GM12878 (cell line): ENCODE measurements around the gene UBASH3A. TPM values are rescaled to one million over a fixed set of nuclear protein-coding genes. Genes with fewer than 3 reads are reported as not detected.

Source experiments
- ATAC-seq: fragments of 200-7000 bp; cut with Tn5 transposase; 3 replicates; pipeline ENCODE4 v1.9.1; 2020; ENCODE audit warnings: mild to moderate bottlenecking, moderate library complexity
- BruUV-seq: library from RNA; stranded (reverse); fragments of 400-500 nt; replicated peaks from 2 replicates; lab custom pipeline; 2021; lab: Mats Ljungman, UMichigan
- CTCF ChIA-PET: fragments of 300-600 bp; sonication (Branson Sonifier 250); formaldehyde crosslinking; extraction: SDS; loops from one replicate; lab custom pipeline; 2021; ENCODE audit warnings: inconsistent platforms; lab: Yijun Ruan, JAX
- POLR2A ChIA-PET: fragments of 350-600 bp; formaldehyde crosslinking; extraction: SDS; loops from one replicate; lab custom pipeline; 2021; ENCODE audit warnings: inconsistent platforms; lab: Charles Lee
- RAD21 ChIA-PET: fragments of 300-600 bp; sonication (Branson Sonifier 250); formaldehyde crosslinking; loops from one replicate; lab custom pipeline; 2023; ENCODE audit warnings: antibody characterized with exemption; ENCODE audit not compliant: unreplicated experiment; lab: Charles Lee
- SMC1A ChIA-PET: fragments of 300-600 bp; sonication (Branson Sonifier 250); formaldehyde crosslinking; loops from one replicate; lab custom pipeline; 2023; ENCODE audit not compliant: unreplicated experiment, uncharacterized antibody; lab: Charles Lee
- DNase-seq: peaks from one replicate; pipeline ENCODE4 v3.0.0-alpha.2; 2011; ENCODE audit warnings: low read depth, low spot score
- FAIRE-seq: peaks from 3 replicates; lab custom pipeline; 2011; peaks lifted over from hg19 to GRCh38; lab: Jason Lieb, UNC
- H2AFZ ChIP-seq: 2 replicates; pipeline ENCODE4 v1.6.0; 2011; ENCODE audit warnings: low read depth, low read length, control low read depth; ENCODE audit not compliant: control insufficient read depth
- H3K27ac ChIP-seq: 2 replicates; pipeline ENCODE4 v1.5.1; 2011; ENCODE audit warnings: control low read depth; ENCODE audit not compliant: control insufficient read depth, insufficient read depth
- H3K27me3 ChIP-seq, 2 experiments: replicated peaks in 1 of 2; 2 replicates each; pipeline versions ENCODE4 v1.6.0 to v1.6.1; 2011; ENCODE audit warnings: low read length in 1 of 2; ENCODE audit not compliant: control insufficient read depth in 2 of 2, insufficient read depth in 2 of 2
- H3K36me3 ChIP-seq, 2 experiments: 2 replicates each; pipeline ENCODE4 v1.5.1; 2011; ENCODE audit warnings: low read length in 1 of 2; ENCODE audit not compliant: control insufficient read depth in 2 of 2, insufficient read depth in 2 of 2
- H3K4me1 ChIP-seq: 2 replicates; pipeline ENCODE4 v1.6.1; 2011; ENCODE audit warnings: mild to moderate bottlenecking, low read length, moderate library complexity, mixed read lengths; ENCODE audit not compliant: control insufficient read depth, insufficient read depth
- H3K4me2 ChIP-seq: 2 replicates; pipeline ENCODE4 v1.6.0; 2011; ENCODE audit warnings: control low read depth; ENCODE audit not compliant: control insufficient read depth, insufficient read depth
- H3K4me3 ChIP-seq: fragments of 200-600 bp; sonication (generic); 2 replicates; pipeline ENCODE4 v1.5.1; 2016
- H3K79me2 ChIP-seq: 2 replicates; pipeline ENCODE4 v1.6.0; 2011; ENCODE audit warnings: low read length; ENCODE audit not compliant: control insufficient read depth, insufficient read depth
- H3K9ac ChIP-seq: 2 replicates; pipeline ENCODE4 v1.8.0; 2011; ENCODE audit warnings: low read length, control low read depth, mixed read lengths; ENCODE audit not compliant: control insufficient read depth, insufficient read depth
- H3K9me3 ChIP-seq: replicated peaks from 3 replicates; pipeline ENCODE4 v1.5.1; 2011; ENCODE audit warnings: mild to moderate bottlenecking, low read length; ENCODE audit not compliant: control insufficient read depth, insufficient read depth
- H4K20me1 ChIP-seq: 2 replicates; pipeline ENCODE4 v1.6.0; 2011; ENCODE audit not compliant: control insufficient read depth, insufficient read depth
- HDGF ChIP-seq: fragments of 450-650 bp; IDR thresholded peaks from 2 replicates; pipeline ENCODE4 v1.6.1; 2016; ENCODE audit warnings: antibody characterized with exemption
- IKZF1 ChIP-seq: fragments of 450-650 bp; conservative IDR thresholded peaks from 2 replicates; pipeline ENCODE4 v1.6.1; 2017; ENCODE audit warnings: antibody characterized with exemption, mild to moderate bottlenecking
- LARP7 ChIP-seq: fragments of 450-650 bp; IDR thresholded peaks from 2 replicates; pipeline ENCODE4 v1.6.1; 2017; ENCODE audit warnings: mild to moderate bottlenecking
- MTA3 ChIP-seq: IDR thresholded peaks from 2 replicates; pipeline ENCODE4 v1.6.1; 2012; ENCODE audit warnings: low read length, inconsistent platforms, borderline replicate concordance
- NFXL1 ChIP-seq: fragments of 450-650 bp; IDR thresholded peaks from 2 replicates; pipeline ENCODE4 v1.6.1; 2017; ENCODE audit warnings: antibody characterized with exemption, mild to moderate bottlenecking, borderline replicate concordance
- PAX8 ChIP-seq: fragments of 450-650 bp; IDR thresholded peaks from 2 replicates; pipeline ENCODE4 v1.6.1; 2017; ENCODE audit warnings: mild to moderate bottlenecking, moderate library complexity
- RB1 ChIP-seq: fragments of 450-650 bp; formaldehyde crosslinking; IDR thresholded peaks from 2 replicates; pipeline ENCODE4 v1.6.1; 2017; ENCODE audit warnings: mild to moderate bottlenecking, borderline replicate concordance
- RBBP5 ChIP-seq: fragments of 200-600 bp; sonication (generic); conservative IDR thresholded peaks from 2 replicates; pipeline ENCODE4 v1.6.1; 2016
- RFX5 ChIP-seq: IDR thresholded peaks from 2 replicates; pipeline ENCODE4 v1.6.1; 2011; ENCODE audit warnings: low read depth, low read length, improper control_type of control experiment
- SREBF1 ChIP-seq: IDR thresholded peaks from 2 replicates; pipeline ENCODE4 v1.6.1; 2012; ENCODE audit warnings: mild to moderate bottlenecking, low read length
- SUPT20H ChIP-seq: IDR thresholded peaks from 2 replicates; pipeline ENCODE4 v1.6.1; 2011; ENCODE audit warnings: low read depth, mild to moderate bottlenecking, low read length, moderate library complexity, borderline replicate concordance; ENCODE audit not compliant: control insufficient read depth
- TCF12 ChIP-seq: IDR thresholded peaks from 2 replicates; pipeline ENCODE4 v1.6.1; 2011; ENCODE audit warnings: low read depth, mild to moderate bottlenecking, low read length
- ZBED1 ChIP-seq: IDR thresholded peaks from 2 replicates; pipeline ENCODE4 v1.6.1; 2016; ENCODE audit warnings: borderline replicate concordance
- WGBS: methylation state at CpG from one replicate; pipeline ENCODE4 v1.1.6; 2016; ENCODE audit warnings: low lambda C conversion rate; ENCODE audit not compliant: insufficient replicate concordance, insufficient coverage; ENCODE audit errors: missing lambda C conversion rate; 5-methylcytosine and 5-hydroxymethylcytosine counted together
- in situ Hi-C: fragments of 300-500 bp; cut with MboI; formaldehyde crosslinking; loops from 9 replicates; pipeline ENCODE4 v1.14.3; 2018; ENCODE audit warnings: mixed read lengths
- intact Hi-C: fragments of 100-400 bp; cut with micrococcal nuclease; formaldehyde crosslinking; loops from one replicate; pipeline ENCODE4 v1.14.2; 2022; ENCODE audit not compliant: unreplicated experiment
- polyA plus RNA-seq, 11 experiments: library from polyadenylated mRNA; depleted of rRNA in 4 of 11; unstranded in 6 of 11; stranded (reverse) in 5 of 11; fragments of >200 nt; fragmentation: Nextera tagmentation in 4 of 11; fragmentation: Illumina TruSeq in 1 of 11; extraction: Ambion mirVana in 4 of 11; extraction: Trizol in 1 of 11; gene quantifications; 1 replicate in 1 of 11; 2 replicates in 10 of 11; pipeline versions ENCODE4 v1.2.1 to v1.2.3, GENCODE V29; 2011 to 2016; ENCODE audit warnings: inconsistent platforms in 2 of 11, missing spikeins in 2 of 11, low read depth in 1 of 11
- total RNA-seq, 4 experiments: library from RNA; depleted of rRNA in 3 of 4; stranded (reverse); fragments of >200 nt in 3 of 4; fragmentation: Illumina TruSeq in 1 of 4; extraction: Trizol in 1 of 4; gene quantifications; 2 replicates each; pipeline versions ENCODE4 v1.2.1 to v1.2.3, GENCODE V29; 2013 to 2021
- TF ChIP-seq, protein P1 (sequence below): IDR thresholded peaks from 2 replicates; pipeline ENCODE4 v1.6.1; 2012; ENCODE audit warnings: low read depth, low read length, improper control_type of control experiment
- TF ChIP-seq, protein P2 (sequence below): IDR thresholded peaks from 2 replicates; pipeline ENCODE4 v1.6.1; 2012; ENCODE audit warnings: improper control_type of control experiment, low read depth, low read length; ENCODE audit not compliant: insufficient replicate concordance
- TF ChIP-seq, protein P3 (sequence below): IDR thresholded peaks from 2 replicates; pipeline ENCODE4 v1.6.1; 2011; ENCODE audit warnings: borderline replicate concordance, low read depth, mild to moderate bottlenecking, moderate library complexity, low read length; ENCODE audit not compliant: insufficient read depth, poor library complexity, severe bottlenecking

UBASH3A gene
- total and polyA plus RNA-seq, 10 of the 15 experiments (the other 5 are each of a cell fraction or from before 2014, with no cell fraction given), result 0.04 to 0.39 (median 0.23) TPM; not detected in 1

DNA sequence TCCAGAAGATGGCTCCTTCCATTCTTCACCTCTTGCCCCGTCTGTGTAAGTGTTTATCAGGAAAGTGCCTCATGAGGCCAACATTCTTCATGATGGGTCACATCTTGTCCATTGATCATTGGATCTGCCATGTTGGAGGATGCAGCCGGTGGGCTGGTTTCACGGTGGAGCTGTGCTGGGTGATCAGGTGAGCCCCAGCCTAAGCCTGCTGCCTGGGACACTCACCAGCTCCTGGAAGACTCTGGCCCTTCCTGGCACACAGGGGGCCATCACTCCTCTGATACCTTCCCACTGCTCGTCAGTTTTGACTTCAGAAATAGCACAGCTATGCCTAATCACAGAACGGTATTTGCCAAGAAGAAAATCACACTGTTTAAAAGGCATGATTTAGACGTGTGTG is 38.3 kb downstream of the UBASH3A start (continued):
- TF ChIP-seq, protein P1, sequence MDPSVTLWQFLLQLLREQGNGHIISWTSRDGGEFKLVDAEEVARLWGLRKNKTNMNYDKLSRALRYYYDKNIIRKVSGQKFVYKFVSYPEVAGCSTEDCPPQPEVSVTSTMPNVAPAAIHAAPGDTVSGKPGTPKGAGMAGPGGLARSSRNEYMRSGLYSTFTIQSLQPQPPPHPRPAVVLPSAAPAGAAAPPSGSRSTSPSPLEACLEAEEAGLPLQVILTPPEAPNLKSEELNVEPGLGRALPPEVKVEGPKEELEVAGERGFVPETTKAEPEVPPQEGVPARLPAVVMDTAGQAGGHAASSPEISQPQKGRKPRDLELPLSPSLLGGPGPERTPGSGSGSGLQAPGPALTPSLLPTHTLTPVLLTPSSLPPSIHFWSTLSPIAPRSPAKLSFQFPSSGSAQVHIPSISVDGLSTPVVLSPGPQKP, result no peak
- no peak for TF ChIP-seq RB1
- no peak for TF ChIP-seq HDGF
- no peak for TF ChIP-seq SUPT20H
- no peak for TF ChIP-seq ZBED1
- no peak for TF ChIP-seq NFXL1
- TF ChIP-seq RBBP5, result no peak

DNA sequence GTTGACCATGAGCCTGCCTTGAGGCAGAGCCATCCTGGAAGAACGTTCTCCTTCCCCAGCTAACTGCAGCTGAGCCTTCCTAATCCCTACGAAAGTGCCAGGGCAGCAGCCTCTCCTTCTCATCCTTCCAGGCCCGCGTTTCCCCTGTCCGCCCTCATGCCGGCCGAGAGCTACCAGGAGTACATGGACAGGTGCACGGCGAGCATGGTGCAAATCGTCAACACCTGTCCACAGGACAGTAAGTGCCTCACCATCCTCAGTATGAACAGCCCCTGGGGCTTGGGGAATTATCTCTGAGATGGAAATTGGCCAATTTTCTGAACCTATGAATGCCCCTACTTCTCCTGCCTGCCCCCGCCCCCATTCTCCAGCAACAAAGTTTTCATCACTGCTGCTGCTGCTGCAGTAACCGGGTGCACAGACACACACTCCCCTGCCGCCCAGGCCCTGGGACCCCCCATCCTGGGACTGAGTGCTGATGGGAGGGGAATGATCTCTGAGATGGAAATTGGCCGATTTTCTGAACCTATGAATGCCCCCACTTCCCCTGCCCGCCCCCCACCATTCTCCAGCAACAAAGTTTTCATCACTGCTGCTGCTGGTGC is 39.6 kb downstream of the UBASH3A start:
- no peaks in the 10 kb centered on the region; the same call in 2 of the 3 replicates for H3K9me3 ChIP-seq
- no peaks in the 10 kb centered on the region for H3K36me3 ChIP-seq
- no peak for FAIRE-seq
- no peaks in the 10 kb centered on the region for H3K79me2 ChIP-seq
- CTCF ChIA-PET, result interaction anchor here (0.8 to 1.8 kb wide), 3 partner anchors 22 to 106 kb away, joined by 3 to 6 read pairs (median 3); no protein-coding TSS in a partner anchor
- in situ Hi-C loops (no loop called here), intact Hi-C loops (loop anchor here (5.0 kb wide), 1 partner anchor 66 kb away; no protein-coding TSS in a partner anchor)
- H3K4me1 ChIP-seq, result peaks cover 24% of the 10 kb centered on the region
- no peak for ATAC-seq
- H3K4me3 ChIP-seq, result no peak overlapping the region
- SMC1A ChIA-PET, result interaction anchor here (0.9 to 2.3 kb wide), 3 partner anchors 23 to 106 kb away, joined by 3 to 14 read pairs (median 3); no protein-coding TSS in a partner anchor
- DNase-seq, result no peak
- no peak overlapping the region for H3K9ac ChIP-seq
- POLR2A ChIA-PET, result interaction anchor here (1.1 kb wide), 1 partner anchor 18 kb away, joined by 3 read pairs; no protein-coding TSS in a partner anchor
- no TSS peak for BruUV-seq
- H2AFZ ChIP-seq, result no peak overlapping the region
- WGBS, result 81% methylated on average over 13 of the region's 15 CpGs
- no peaks in the 10 kb centered on the region for H4K20me1 ChIP-seq
- no peak overlapping the region for H3K4me2 ChIP-seq
- no peak overlapping the region for H3K27ac ChIP-seq
- H3K27me3 ChIP-seq, result no peaks in the 10 kb centered on the region
- RAD21 ChIA-PET, result interaction anchor here (0.9 to 5.9 kb wide), 4 partner anchors 20 to 68 kb away, joined by 3 to 81 read pairs (median 3); no protein-coding TSS in a partner anchor
- TF ChIP-seq MTA3 (no peak), RFX5 (no peak), TCF12 (no peak), LARP7 (no peak), PAX8 (no peak), SREBF1 (no peak), IKZF1 (no peak)
- TF ChIP-seq, protein P2, sequence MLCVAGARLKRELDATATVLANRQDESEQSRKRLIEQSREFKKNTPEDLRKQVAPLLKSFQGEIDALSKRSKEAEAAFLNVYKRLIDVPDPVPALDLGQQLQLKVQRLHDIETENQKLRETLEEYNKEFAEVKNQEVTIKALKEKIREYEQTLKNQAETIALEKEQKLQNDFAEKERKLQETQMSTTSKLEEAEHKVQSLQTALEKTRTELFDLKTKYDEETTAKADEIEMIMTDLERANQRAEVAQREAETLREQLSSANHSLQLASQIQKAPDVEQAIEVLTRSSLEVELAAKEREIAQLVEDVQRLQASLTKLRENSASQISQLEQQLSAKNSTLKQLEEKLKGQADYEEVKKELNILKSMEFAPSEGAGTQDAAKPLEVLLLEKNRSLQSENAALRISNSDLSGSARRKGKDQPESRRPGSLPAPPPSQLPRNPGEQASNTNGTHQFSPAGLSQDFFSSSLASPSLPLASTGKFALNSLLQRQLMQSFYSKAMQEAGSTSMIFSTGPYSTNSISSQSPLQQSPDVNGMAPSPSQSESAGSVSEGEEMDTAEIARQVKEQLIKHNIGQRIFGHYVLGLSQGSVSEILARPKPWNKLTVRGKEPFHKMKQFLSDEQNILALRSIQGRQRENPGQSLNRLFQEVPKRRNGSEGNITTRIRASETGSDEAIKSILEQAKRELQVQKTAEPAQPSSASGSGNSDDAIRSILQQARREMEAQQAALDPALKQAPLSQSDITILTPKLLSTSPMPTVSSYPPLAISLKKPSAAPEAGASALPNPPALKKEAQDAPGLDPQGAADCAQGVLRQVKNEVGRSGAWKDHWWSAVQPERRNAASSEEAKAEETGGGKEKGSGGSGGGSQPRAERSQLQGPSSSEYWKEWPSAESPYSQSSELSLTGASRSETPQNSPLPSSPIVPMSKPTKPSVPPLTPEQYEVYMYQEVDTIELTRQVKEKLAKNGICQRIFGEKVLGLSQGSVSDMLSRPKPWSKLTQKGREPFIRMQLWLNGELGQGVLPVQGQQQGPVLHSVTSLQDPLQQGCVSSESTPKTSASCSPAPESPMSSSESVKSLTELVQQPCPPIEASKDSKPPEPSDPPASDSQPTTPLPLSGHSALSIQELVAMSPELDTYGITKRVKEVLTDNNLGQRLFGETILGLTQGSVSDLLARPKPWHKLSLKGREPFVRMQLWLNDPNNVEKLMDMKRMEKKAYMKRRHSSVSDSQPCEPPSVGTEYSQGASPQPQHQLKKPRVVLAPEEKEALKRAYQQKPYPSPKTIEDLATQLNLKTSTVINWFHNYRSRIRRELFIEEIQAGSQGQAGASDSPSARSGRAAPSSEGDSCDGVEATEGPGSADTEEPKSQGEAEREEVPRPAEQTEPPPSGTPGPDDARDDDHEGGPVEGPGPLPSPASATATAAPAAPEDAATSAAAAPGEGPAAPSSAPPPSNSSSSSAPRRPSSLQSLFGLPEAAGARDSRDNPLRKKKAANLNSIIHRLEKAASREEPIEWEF, result no peak
- TF ChIP-seq, protein P3, sequence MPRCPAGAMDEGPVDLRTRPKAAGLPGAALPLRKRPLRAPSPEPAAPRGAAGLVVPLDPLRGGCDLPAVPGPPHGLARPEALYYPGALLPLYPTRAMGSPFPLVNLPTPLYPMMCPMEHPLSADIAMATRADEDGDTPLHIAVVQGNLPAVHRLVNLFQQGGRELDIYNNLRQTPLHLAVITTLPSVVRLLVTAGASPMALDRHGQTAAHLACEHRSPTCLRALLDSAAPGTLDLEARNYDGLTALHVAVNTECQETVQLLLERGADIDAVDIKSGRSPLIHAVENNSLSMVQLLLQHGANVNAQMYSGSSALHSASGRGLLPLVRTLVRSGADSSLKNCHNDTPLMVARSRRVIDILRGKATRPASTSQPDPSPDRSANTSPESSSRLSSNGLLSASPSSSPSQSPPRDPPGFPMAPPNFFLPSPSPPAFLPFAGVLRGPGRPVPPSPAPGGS, result no peak
